HCT116 (cell line): ENCODE measurements around the gene CCDC24.

Experiments
- POLR2A ChIP-seq: IDR thresholded peaks from 2 replicates; pipeline ENCODE4 v1.7.0; 2011; ENCODE audit warnings: borderline replicate concordance; ENCODE audit not compliant: insufficient read depth, insufficient read length; ENCODE audit errors: extremely low read depth
- POLR2AphosphoS5 ChIP-seq: IDR thresholded peaks from 2 replicates; pipeline ENCODE4 v1.6.1; 2011; ENCODE audit warnings: mild to moderate bottlenecking, low read depth, low read length, moderate library complexity
- SIN3A ChIP-seq: IDR thresholded peaks from 2 replicates; pipeline ENCODE4 v1.6.1; 2012; ENCODE audit warnings: low read depth
- TF ChIP-seq, protein P1 (sequence below): IDR thresholded peaks from 2 replicates; pipeline ENCODE4 v1.6.1; 2012; ENCODE audit warnings: low read depth
- TF ChIP-seq, protein P2 (sequence below), 3 experiments: fragments of 200-600 bp in 1 of 3; sonication (generic) in 1 of 3; IDR thresholded peaks in 2 of 3; conservative IDR thresholded peaks in 1 of 3; 2 replicates each; pipeline ENCODE4 v1.5.1; 2012 to 2017; ENCODE audit warnings: low read depth in 2 of 3, low read length in 2 of 3, antibody characterized with exemption in 1 of 3, borderline replicate concordance in 1 of 3, control low read depth in 1 of 3, mild to moderate bottlenecking in 1 of 3, mixed read lengths in 1 of 3, mixed run types in 1 of 3, moderate library complexity in 1 of 3; ENCODE audit not compliant: insufficient read depth in 1 of 3

DNA sequence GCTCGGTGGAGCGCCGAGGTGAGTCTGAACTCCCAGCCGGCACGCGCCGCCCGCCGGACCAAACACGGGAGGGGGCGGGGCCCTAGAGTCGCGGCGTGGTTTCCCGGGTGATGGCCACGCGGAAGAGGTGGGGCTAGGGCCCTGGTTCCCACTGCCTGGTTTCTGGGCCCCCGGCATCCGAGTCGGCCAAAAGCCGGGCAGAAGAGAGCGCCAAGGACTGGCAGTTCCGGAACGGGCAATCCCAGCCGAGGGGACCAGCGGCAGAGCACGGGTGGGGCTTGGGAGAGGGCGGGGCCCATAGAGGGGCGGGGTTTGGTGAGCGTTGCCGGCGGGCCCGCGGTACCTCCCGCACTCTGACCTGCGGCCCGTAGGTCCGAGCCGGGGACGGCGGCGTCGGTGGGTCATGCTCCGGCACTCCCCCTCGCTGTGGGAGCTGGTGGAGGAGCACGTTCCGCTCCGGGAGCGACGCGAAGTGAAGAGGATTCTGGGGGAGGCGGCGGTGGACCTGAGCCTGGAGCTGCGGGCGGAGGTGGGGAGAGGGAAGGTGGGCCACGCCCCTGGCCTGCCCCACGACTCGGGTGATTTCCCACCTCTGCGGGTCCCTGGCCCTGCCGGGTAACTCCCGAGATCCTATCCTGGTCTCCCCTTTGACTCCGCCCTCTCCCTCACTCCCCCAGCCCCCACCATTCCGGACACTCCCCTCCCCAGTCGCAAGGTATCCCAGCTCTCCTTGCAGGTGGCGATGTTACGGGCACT is at the start of gene CCDC24:
- TF ChIP-seq SIN3A (peak; percentile 82), POLR2AphosphoS5 (peak; percentile 83), POLR2A (peak; percentile 33)
- TF ChIP-seq, protein P1, sequence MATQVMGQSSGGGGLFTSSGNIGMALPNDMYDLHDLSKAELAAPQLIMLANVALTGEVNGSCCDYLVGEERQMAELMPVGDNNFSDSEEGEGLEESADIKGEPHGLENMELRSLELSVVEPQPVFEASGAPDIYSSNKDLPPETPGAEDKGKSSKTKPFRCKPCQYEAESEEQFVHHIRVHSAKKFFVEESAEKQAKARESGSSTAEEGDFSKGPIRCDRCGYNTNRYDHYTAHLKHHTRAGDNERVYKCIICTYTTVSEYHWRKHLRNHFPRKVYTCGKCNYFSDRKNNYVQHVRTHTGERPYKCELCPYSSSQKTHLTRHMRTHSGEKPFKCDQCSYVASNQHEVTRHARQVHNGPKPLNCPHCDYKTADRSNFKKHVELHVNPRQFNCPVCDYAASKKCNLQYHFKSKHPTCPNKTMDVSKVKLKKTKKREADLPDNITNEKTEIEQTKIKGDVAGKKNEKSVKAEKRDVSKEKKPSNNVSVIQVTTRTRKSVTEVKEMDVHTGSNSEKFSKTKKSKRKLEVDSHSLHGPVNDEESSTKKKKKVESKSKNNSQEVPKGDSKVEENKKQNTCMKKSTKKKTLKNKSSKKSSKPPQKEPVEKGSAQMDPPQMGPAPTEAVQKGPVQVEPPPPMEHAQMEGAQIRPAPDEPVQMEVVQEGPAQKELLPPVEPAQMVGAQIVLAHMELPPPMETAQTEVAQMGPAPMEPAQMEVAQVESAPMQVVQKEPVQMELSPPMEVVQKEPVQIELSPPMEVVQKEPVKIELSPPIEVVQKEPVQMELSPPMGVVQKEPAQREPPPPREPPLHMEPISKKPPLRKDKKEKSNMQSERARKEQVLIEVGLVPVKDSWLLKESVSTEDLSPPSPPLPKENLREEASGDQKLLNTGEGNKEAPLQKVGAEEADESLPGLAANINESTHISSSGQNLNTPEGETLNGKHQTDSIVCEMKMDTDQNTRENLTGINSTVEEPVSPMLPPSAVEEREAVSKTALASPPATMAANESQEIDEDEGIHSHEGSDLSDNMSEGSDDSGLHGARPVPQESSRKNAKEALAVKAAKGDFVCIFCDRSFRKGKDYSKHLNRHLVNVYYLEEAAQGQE, result no peak
- TF ChIP-seq, protein P2, sequence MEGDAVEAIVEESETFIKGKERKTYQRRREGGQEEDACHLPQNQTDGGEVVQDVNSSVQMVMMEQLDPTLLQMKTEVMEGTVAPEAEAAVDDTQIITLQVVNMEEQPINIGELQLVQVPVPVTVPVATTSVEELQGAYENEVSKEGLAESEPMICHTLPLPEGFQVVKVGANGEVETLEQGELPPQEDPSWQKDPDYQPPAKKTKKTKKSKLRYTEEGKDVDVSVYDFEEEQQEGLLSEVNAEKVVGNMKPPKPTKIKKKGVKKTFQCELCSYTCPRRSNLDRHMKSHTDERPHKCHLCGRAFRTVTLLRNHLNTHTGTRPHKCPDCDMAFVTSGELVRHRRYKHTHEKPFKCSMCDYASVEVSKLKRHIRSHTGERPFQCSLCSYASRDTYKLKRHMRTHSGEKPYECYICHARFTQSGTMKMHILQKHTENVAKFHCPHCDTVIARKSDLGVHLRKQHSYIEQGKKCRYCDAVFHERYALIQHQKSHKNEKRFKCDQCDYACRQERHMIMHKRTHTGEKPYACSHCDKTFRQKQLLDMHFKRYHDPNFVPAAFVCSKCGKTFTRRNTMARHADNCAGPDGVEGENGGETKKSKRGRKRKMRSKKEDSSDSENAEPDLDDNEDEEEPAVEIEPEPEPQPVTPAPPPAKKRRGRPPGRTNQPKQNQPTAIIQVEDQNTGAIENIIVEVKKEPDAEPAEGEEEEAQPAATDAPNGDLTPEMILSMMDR (IDR thresholded peaks at IDR 0.05 in 2 of 3, conservative IDR thresholded peaks at IDR 0.05 in 1 of 3; ENCODE audit: borderline replicate concordance in 1 of 3, insufficient read depth in 1 of 3, low read depth in 2 of 3, low read length in 2 of 3), result no peak
